T-helper 22 cell (primary cell): ENCODE results near the gene CYP4X1.
"Not testable (repeated sequence)": the region's sequence is repeated elsewhere in the genome, so short reads cannot be mapped to it uniquely, and the experiment has no call there.

Source experiments
- DNase-seq: peaks from one replicate; pipeline ENCODE4 v3.0.0-alpha.2; 2020; ENCODE audit warnings: low read depth

CYP4X1 gene

DNA sequence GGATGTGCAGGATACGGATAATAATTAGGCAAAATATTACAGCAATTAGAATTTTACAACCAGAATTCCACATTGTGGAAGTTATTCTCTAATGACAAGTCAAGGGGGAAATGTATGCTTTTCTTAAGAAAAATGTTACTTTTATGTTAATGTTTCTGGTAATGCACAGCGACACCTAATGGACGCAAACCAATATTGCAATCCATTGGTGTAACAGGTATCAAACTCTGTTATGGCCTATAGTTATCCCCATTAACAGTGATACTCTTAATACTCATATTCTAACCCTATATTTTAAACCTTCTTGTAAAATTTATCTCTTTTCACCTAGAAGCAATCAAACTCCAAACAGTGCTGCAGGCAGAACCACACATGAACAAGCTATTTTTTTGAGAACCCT, 65.9 kb downstream of the CYP4X1 start:
- DNase-seq, result not testable (repeated sequence)

DNA sequence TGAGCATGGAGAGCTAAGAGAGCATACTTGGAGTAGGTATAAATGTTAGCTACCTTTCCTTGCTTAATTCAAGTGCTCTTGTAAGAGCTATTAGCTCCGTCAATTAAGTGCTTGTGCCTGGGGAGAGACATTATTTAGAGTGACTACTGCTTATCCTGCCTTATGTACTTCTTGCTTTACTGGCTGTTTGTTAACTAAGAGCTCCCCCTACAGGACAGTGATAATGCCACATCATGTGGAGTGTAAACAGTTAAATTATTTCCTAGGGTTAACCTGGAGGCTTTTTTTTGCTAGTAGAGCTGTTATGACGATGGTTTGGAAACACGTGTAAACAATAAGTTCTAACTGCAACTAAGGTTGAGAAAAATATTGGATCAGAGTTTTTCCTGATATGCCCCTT, 68.0 kb downstream of the CYP4X1 start:
- DNase-seq, result not testable (repeated sequence)
